ENCODE results near the gene CDH2. TPM values are rescaled to one million over a fixed set of nuclear protein-coding genes. Genes with fewer than 3 reads are reported as not detected.

The CDH2 gene
- total RNA-seq, 1 donor: 75.6 TPM

DNA sequence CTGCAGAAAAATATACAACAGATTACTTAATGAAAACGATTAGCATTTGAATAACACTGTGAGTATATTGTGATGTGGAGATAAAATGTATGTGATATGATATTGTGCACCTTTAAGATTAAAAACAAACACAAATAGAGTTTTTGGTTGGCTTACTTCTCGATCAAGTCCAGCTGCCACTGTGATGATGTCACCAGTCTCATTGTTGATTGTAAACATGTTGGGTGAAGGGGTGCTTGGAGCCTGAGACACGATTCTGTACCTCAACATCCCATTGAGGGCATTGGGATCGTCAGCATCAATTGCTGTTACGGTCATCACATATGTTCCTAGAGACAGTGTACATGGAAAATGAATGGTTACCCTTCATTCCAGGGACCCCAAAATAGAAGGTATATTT is 174.1 kb downstream of the CDH2 start:
- no peak overlapping the region for H3K4me2 ChIP-seq (ENCODE audit: insufficient read depth, low read length)
- peak overlapping the region; percentile 32 for H3K27ac ChIP-seq (ENCODE audit: low read depth, low read length)
- no peak for TF ChIP-seq CTCF (IDR thresholded peaks at IDR 0.05; ENCODE audit: extremely low read depth, low read depth, low read length)
- no peak for DNase-seq (ENCODE audit: insufficient read length, low spot score, missing footprints)
- no peak overlapping the region for H2AFZ ChIP-seq (ENCODE audit: low read length)
- no peaks in the 10 kb centered on the region for H3K9me3 ChIP-seq (ENCODE audit: low read depth, low read length)
- no peaks in the 10 kb centered on the region for H3K27me3 ChIP-seq (ENCODE audit: insufficient read depth, low read length)
- H3K79me2 ChIP-seq (ENCODE audit: insufficient read depth, low read length): no peaks in the 10 kb centered on the region
- no peak overlapping the region for H3K4me3 ChIP-seq (ENCODE audit: insufficient read depth, low read length)
- no peaks in the 10 kb centered on the region for H4K20me1 ChIP-seq (ENCODE audit: insufficient read depth, low read length)
- H3K4me1 ChIP-seq (ENCODE audit: insufficient read depth, low read length): peaks cover 25% of the 10 kb centered on the region
- H3K36me3 ChIP-seq (ENCODE audit: insufficient read depth, low read length): peaks cover 40% of the 10 kb centered on the region

DNA sequence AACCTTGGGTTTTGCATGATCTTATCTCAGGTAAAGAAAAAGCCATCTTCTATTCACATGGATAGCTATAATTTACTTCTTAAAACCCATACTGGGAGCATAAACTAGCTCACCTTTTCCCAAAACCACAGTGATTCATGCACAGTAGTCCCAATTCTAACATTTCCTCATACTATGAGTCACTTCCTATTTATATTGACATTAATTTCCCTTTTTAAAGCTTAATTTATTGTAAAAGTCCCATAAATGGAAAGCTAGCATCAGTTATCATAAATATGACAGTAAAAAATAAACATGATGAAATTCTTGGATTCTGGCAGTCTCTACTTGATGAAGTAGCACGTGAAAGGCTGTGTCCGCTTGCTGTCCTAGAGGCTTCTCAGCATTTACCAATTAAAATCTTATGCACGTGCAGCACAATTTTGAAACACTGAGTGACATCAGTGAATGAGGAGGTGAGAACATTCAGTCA is 180.1 kb downstream of the CDH2 start:
- peaks cover 48% of the 10 kb centered on the region for H3K36me3 ChIP-seq (ENCODE audit: insufficient read depth, low read length)
- peaks cover 10% of the 10 kb centered on the region for H3K4me1 ChIP-seq (ENCODE audit: insufficient read depth, low read length)
- H2AFZ ChIP-seq (ENCODE audit: low read length): no peak overlapping the region
- no peak overlapping the region for H3K4me3 ChIP-seq (ENCODE audit: insufficient read depth, low read length)
- no peaks in the 10 kb centered on the region for H3K9me3 ChIP-seq (ENCODE audit: low read depth, low read length)
- peak; percentile 26 for DNase-seq (ENCODE audit: insufficient read length, low spot score, missing footprints)
- TF ChIP-seq CTCF (IDR thresholded peaks at IDR 0.05; ENCODE audit: extremely low read depth, low read depth, low read length): no peak
- H3K4me2 ChIP-seq (ENCODE audit: insufficient read depth, low read length): no peak overlapping the region
- no peaks in the 10 kb centered on the region for H3K27me3 ChIP-seq (ENCODE audit: insufficient read depth, low read length)
- H4K20me1 ChIP-seq (ENCODE audit: insufficient read depth, low read length): no peaks in the 10 kb centered on the region
- peaks cover 3% of the 10 kb centered on the region for H3K79me2 ChIP-seq (ENCODE audit: insufficient read depth, low read length)
- no peak overlapping the region for H3K27ac ChIP-seq (ENCODE audit: low read depth, low read length)

GRCh38 chr18:27995770-27996502 is 181.0 kb downstream of the CDH2 start:
- no peaks in the 10 kb centered on the region for H3K27me3 ChIP-seq (ENCODE audit: insufficient read depth, low read length)
- no peaks in the 10 kb centered on the region for H4K20me1 ChIP-seq (ENCODE audit: insufficient read depth, low read length)
- no peak overlapping the region for H2AFZ ChIP-seq (ENCODE audit: low read length)
- TF ChIP-seq CTCF (IDR thresholded peaks at IDR 0.05; ENCODE audit: extremely low read depth, low read depth, low read length): no peak
- peaks cover 46% of the 10 kb centered on the region for H3K36me3 ChIP-seq (ENCODE audit: insufficient read depth, low read length)
- H3K79me2 ChIP-seq (ENCODE audit: insufficient read depth, low read length): peaks cover 3% of the 10 kb centered on the region
- H3K9me3 ChIP-seq (ENCODE audit: low read depth, low read length): no peaks in the 10 kb centered on the region
- H3K4me3 ChIP-seq (ENCODE audit: insufficient read depth, low read length): no peak overlapping the region
- H3K4me1 ChIP-seq (ENCODE audit: insufficient read depth, low read length): peaks cover 10% of the 10 kb centered on the region
- no peak overlapping the region for H3K4me2 ChIP-seq (ENCODE audit: insufficient read depth, low read length)
- H3K27ac ChIP-seq (ENCODE audit: low read depth, low read length): no peak overlapping the region
- DNase-seq (ENCODE audit: insufficient read length, low spot score, missing footprints): no peak

GRCh38 chr18:27994571-27994970 is 182.4 kb downstream of the CDH2 start:
- Histone ChIP-seq H3K79me2 (ENCODE audit: insufficient read depth, low read length) (peaks cover 3% of the 10 kb centered on the region), H3K9me3 (ENCODE audit: low read depth, low read length) (no peaks in the 10 kb centered on the region), H3K27ac (ENCODE audit: low read depth, low read length) (no peak overlapping the region), H3K4me2 (ENCODE audit: insufficient read depth, low read length) (no peak overlapping the region), H3K27me3 (ENCODE audit: insufficient read depth, low read length) (no peaks in the 10 kb centered on the region), H3K36me3 (ENCODE audit: insufficient read depth, low read length) (peaks cover 46% of the 10 kb centered on the region), H3K4me1 (ENCODE audit: insufficient read depth, low read length) (peaks cover 10% of the 10 kb centered on the region), H4K20me1 (ENCODE audit: insufficient read depth, low read length) (no peaks in the 10 kb centered on the region), H3K4me3 (ENCODE audit: insufficient read depth, low read length) (no peak overlapping the region), H2AFZ (ENCODE audit: low read length) (no peak overlapping the region)
- no peak for DNase-seq (ENCODE audit: insufficient read length, low spot score, missing footprints)
- TF ChIP-seq CTCF (IDR thresholded peaks at IDR 0.05; ENCODE audit: extremely low read depth, low read depth, low read length): no peak
